ENCODE measurements around the gene A2ML1.

Gene A2ML1

GRCh38 chr12:8840938-8841633 is 18.7 kb downstream of the A2ML1 start:
- H2AFZ ChIP-seq (ENCODE audit: low read depth) = no peak overlapping the region
- H3K4me2 ChIP-seq = no peak overlapping the region
- TF ChIP-seq CTCF (conservative IDR thresholded peaks at IDR 0.05; ENCODE audit: low read depth, low read length) = no peak
- no peak overlapping the region for H3K27ac ChIP-seq
- no peak overlapping the region for H3K9ac ChIP-seq
- H3K27me3 ChIP-seq (ENCODE audit: insufficient read depth, low read depth) = no peaks in the 10 kb centered on the region
- H3K4me1 ChIP-seq (ENCODE audit: low read depth, poor library complexity, severe bottlenecking) = no peaks in the 10 kb centered on the region
- H3K4me3 ChIP-seq (IDR thresholded peaks at IDR 0.05; ENCODE audit: insufficient read depth, low read depth, low read length) = no peak overlapping the region
- no peaks in the 10 kb centered on the region for H4K20me1 ChIP-seq (ENCODE audit: insufficient read depth)
- H3K36me3 ChIP-seq (ENCODE audit: insufficient read depth) = no peaks in the 10 kb centered on the region
- no peaks in the 10 kb centered on the region for H3K79me2 ChIP-seq (ENCODE audit: insufficient read depth, low read depth)

DNA sequence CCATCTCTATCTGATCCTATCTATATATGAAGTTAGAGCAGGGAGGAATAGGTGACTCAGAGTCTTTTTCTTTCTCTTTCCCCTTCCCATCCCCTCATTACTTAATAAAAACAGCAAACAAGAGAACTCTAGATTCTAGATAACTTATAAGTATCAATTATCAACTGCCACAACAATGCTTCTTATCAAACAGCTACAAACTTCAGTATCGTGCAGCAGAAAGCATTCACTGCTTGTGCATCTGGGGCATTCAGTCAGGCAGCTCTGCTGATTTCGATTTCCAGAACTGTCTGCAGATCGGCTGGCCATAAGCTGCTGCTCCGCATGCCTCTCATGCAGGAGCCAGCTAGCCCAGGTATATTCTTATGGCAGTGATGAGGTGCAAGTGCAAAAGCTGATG is 19.4 kb downstream of the A2ML1 start:
- no peaks in the 10 kb centered on the region for H3K79me2 ChIP-seq (ENCODE audit: insufficient read depth, low read depth)
- no peak for TF ChIP-seq CTCF (conservative IDR thresholded peaks at IDR 0.05; ENCODE audit: low read depth, low read length)
- H4K20me1 ChIP-seq (ENCODE audit: insufficient read depth) = no peaks in the 10 kb centered on the region
- H3K36me3 ChIP-seq (ENCODE audit: insufficient read depth) = no peaks in the 10 kb centered on the region
- no peaks in the 10 kb centered on the region for H3K4me1 ChIP-seq (ENCODE audit: low read depth, poor library complexity, severe bottlenecking)
- H2AFZ ChIP-seq (ENCODE audit: low read depth) = no peak overlapping the region
- H3K4me2 ChIP-seq = no peak overlapping the region
- H3K4me3 ChIP-seq (IDR thresholded peaks at IDR 0.05; ENCODE audit: insufficient read depth, low read depth, low read length) = no peak overlapping the region
- no peak overlapping the region for H3K9ac ChIP-seq
- no peaks in the 10 kb centered on the region for H3K27me3 ChIP-seq (ENCODE audit: insufficient read depth, low read depth)
- no peak overlapping the region for H3K27ac ChIP-seq

DNA sequence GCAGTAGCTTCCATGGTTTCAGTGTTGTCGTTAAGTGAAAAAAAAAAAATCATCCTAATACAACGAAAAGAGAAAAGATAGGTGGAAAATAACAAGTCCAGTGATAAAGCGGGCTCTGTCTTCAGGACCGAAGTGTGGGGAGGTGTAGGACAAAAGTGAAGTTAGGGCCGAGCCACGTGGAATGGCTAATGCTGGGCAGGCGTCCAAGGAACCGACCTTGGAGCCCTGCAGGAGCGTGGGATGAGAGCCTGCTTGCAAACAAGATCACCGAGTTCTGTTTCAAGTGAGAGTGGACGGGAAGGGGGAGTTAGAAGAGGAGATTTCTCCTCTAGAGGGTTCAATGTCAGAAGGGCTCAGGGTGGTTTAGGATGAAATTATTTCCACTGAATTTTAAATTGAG is 22.2 kb downstream of the A2ML1 start:
- no peaks in the 10 kb centered on the region for H4K20me1 ChIP-seq (ENCODE audit: insufficient read depth)
- no peak overlapping the region for H3K4me3 ChIP-seq (IDR thresholded peaks at IDR 0.05; ENCODE audit: insufficient read depth, low read depth, low read length)
- H3K27ac ChIP-seq = no peak overlapping the region
- H3K4me1 ChIP-seq (ENCODE audit: low read depth, poor library complexity, severe bottlenecking) = no peaks in the 10 kb centered on the region
- H3K9ac ChIP-seq = no peak overlapping the region
- no peaks in the 10 kb centered on the region for H3K36me3 ChIP-seq (ENCODE audit: insufficient read depth)
- no peaks in the 10 kb centered on the region for H3K79me2 ChIP-seq (ENCODE audit: insufficient read depth, low read depth)
- H3K27me3 ChIP-seq (ENCODE audit: insufficient read depth, low read depth) = no peaks in the 10 kb centered on the region
- H2AFZ ChIP-seq (ENCODE audit: low read depth) = no peak overlapping the region
- H3K4me2 ChIP-seq = no peak overlapping the region
- TF ChIP-seq CTCF (conservative IDR thresholded peaks at IDR 0.05; ENCODE audit: low read depth, low read length) = no peak

- no peaks in the 10 kb centered on the region for H3K36me3 ChIP-seq (ENCODE audit: insufficient read depth)
- no peak overlapping the region for H2AFZ ChIP-seq (ENCODE audit: low read depth)
- no peaks in the 10 kb centered on the region for H4K20me1 ChIP-seq (ENCODE audit: insufficient read depth)
- H3K27ac ChIP-seq = no peak overlapping the region
- H3K27me3 ChIP-seq (ENCODE audit: insufficient read depth, low read depth) = no peaks in the 10 kb centered on the region
- H3K79me2 ChIP-seq (ENCODE audit: insufficient read depth, low read depth) = no peaks in the 10 kb centered on the region
- H3K9ac ChIP-seq = no peak overlapping the region
- H3K4me3 ChIP-seq (IDR thresholded peaks at IDR 0.05; ENCODE audit: insufficient read depth, low read depth, low read length) = no peak overlapping the region
- H3K4me1 ChIP-seq (ENCODE audit: low read depth, poor library complexity, severe bottlenecking) = no peaks in the 10 kb centered on the region
- TF ChIP-seq CTCF (conservative IDR thresholded peaks at IDR 0.05; ENCODE audit: low read depth, low read length) = no peak
- no peak overlapping the region for H3K4me2 ChIP-seq
Measured at GRCh38 chr12:8846305-8846704, 23.9 kb downstream of the A2ML1 start.

Data from KMS-11 (cell line).